HCT116 (cell line): Measurements from ENCODE around the gene TBC1D30.

Source experiments
- EZH2 ChIP-seq: fragments of 200-600 bp; sonication (generic); IDR thresholded peaks from 2 replicates; pipeline ENCODE4 v1.6.1; 2017; ENCODE audit warnings: antibody characterized with exemption, mixed run types
- JUND ChIP-seq: IDR thresholded peaks from 2 replicates; pipeline ENCODE4 v1.6.1; 2012
- TF ChIP-seq, protein P1 (sequence below): IDR thresholded peaks from 2 replicates; pipeline ENCODE4 v1.6.1; 2011; ENCODE audit warnings: mild to moderate bottlenecking, low read length, moderate library complexity; ENCODE audit not compliant: insufficient replicate concordance; ENCODE audit errors: extremely low read depth

DNA sequence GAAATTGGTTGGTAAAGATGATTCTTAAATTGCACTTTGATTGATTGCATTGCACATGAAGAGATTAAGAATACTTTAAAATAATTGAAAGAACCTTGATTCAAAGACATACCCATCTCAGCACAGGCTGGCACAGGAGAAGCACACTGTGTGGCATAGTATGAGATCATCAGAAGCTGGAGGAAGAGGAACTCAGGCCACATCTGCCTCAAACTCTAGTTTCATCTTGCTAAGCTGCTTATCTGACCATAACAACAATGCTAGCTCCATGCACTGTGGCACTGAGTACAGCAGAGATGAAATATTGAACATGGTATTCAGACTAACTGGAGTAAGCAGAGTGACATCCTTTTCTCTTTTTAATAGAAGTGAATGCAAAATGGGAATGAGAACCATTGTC, 99.1 kb downstream of the TBC1D30 start:
- TF ChIP-seq, protein P1, sequence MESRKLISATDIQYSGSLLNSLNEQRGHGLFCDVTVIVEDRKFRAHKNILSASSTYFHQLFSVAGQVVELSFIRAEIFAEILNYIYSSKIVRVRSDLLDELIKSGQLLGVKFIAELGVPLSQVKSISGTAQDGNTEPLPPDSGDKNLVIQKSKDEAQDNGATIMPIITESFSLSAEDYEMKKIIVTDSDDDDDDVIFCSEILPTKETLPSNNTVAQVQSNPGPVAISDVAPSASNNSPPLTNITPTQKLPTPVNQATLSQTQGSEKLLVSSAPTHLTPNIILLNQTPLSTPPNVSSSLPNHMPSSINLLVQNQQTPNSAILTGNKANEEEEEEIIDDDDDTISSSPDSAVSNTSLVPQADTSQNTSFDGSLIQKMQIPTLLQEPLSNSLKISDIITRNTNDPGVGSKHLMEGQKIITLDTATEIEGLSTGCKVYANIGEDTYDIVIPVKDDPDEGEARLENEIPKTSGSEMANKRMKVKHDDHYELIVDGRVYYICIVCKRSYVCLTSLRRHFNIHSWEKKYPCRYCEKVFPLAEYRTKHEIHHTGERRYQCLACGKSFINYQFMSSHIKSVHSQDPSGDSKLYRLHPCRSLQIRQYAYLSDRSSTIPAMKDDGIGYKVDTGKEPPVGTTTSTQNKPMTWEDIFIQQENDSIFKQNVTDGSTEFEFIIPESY = no peak
- no peak for TF ChIP-seq EZH2
- TF ChIP-seq JUND = no peak
